Fibroblast of lung (primary cell): Measurements from ENCODE around the gene OS9. TPM values are rescaled to one million over a fixed set of nuclear protein-coding genes. Genes with fewer than 3 reads are reported as not detected.

ENCODE experiments used
- DNase-seq, 2 donors: peaks; one replicate each; pipeline versions ENCODE4 v3.0.0 to v3.0.0-alpha.2; 2010; ENCODE audit warnings: low read depth in 2 of 2
- H2AFZ ChIP-seq: 2 replicates; pipeline ENCODE4 v1.5.1; 2012; ENCODE audit warnings: low read length, control low read depth, inconsistent platforms
- H3K27ac ChIP-seq: 2 replicates; pipeline ENCODE4 v1.5.1; 2011; ENCODE audit warnings: low read length, control low read depth; ENCODE audit not compliant: insufficient read depth
- H3K27me3 ChIP-seq: 2 replicates; pipeline ENCODE4 v1.5.1; 2011; ENCODE audit warnings: mild to moderate bottlenecking, low read length; ENCODE audit not compliant: control insufficient read depth, insufficient read depth
- H3K36me3 ChIP-seq: 2 replicates; pipeline ENCODE4 v1.5.1; 2011; ENCODE audit warnings: low read length; ENCODE audit not compliant: control insufficient read depth, insufficient read depth
- H3K4me1 ChIP-seq: 2 replicates; pipeline ENCODE4 v1.5.1; 2011; ENCODE audit warnings: low read length; ENCODE audit not compliant: control insufficient read depth, insufficient read depth; ENCODE audit errors: extremely low read depth
- H3K4me2 ChIP-seq: 2 replicates; pipeline ENCODE4 v1.5.1; 2011; ENCODE audit warnings: low read length, control low read depth; ENCODE audit not compliant: insufficient read depth; ENCODE audit errors: extremely low read depth
- H3K4me3 ChIP-seq, 4 experiments: fragments of 200-600 bp in 1 of 4; sonication (generic) in 1 of 4; replicated peaks in 1 of 4; 2 replicates each; pipeline ENCODE4 v1.5.1; 2011 to 2016; ENCODE audit warnings: low read length in 4 of 4, low read depth in 3 of 4, mild to moderate bottlenecking in 3 of 4, control low read depth in 2 of 4, inconsistent platforms in 1 of 4, mixed read lengths in 1 of 4; ENCODE audit not compliant: insufficient read depth in 1 of 4; ENCODE audit errors: control extremely low read depth in 1 of 4
- H3K79me2 ChIP-seq: 2 replicates; pipeline ENCODE4 v1.5.1; 2012; ENCODE audit warnings: mild to moderate bottlenecking, low read length, inconsistent platforms; ENCODE audit not compliant: control insufficient read depth, insufficient read depth
- H3K9ac ChIP-seq: 2 replicates; pipeline ENCODE4 v1.5.1; 2011; ENCODE audit warnings: mild to moderate bottlenecking, low read length, control low read depth; ENCODE audit not compliant: insufficient read depth
- H3K9me3 ChIP-seq: 2 replicates; pipeline ENCODE4 v1.5.1; 2012; ENCODE audit warnings: low read depth, low read length; ENCODE audit not compliant: control insufficient read depth, insufficient read depth
- H4K20me1 ChIP-seq: 2 replicates; pipeline ENCODE4 v1.5.1; 2011; ENCODE audit warnings: low read length; ENCODE audit not compliant: control insufficient read depth, insufficient read depth; ENCODE audit errors: extremely low read depth
- EZH2 ChIP-seq: IDR thresholded peaks from 2 replicates; pipeline ENCODE4 v1.5.1; 2012; ENCODE audit warnings: low read length, control low read depth, mild to moderate bottlenecking; ENCODE audit errors: missing control alignments
- polyA plus RNA-seq, 2 donors: library from polyadenylated mRNA; depleted of rRNA in 1 of 2; stranded (reverse) in 1 of 2; unstranded in 1 of 2; fragments of >200 nt; gene quantifications; 2 replicates each; pipeline ENCODE4 v1.2.1, GENCODE V29; 2011 to 2012; ENCODE audit warnings: missing spikeins in 1 of 2
- total RNA-seq: library from RNA; depleted of rRNA; stranded (reverse); fragments of >200 nt; gene quantifications from 2 replicates; pipeline ENCODE4 v1.2.1, GENCODE V29; 2014
- TF ChIP-seq, protein P1 (sequence below), 2 donors: IDR thresholded peaks in 1 of 2; conservative IDR thresholded peaks in 1 of 2; 1 replicate in 1 of 2; 2 replicates in 1 of 2; pipeline ENCODE4 v1.5.1; 2011 to 2012; ENCODE audit warnings: low read length in 2 of 2, control low read depth in 1 of 2, inconsistent platforms in 1 of 2, low read depth in 1 of 2, mild to moderate bottlenecking in 1 of 2

The OS9 gene
- total and polyA plus RNA-seq, 2 donors (not counting 1 experiment from before 2014, with no cell fraction given), result 170 to 316 TPM

- Histone ChIP-seq H3K36me3 (no peaks in the 10 kb centered on the region), H3K4me1 (peaks cover 3% of the 10 kb centered on the region), H3K27me3 (peaks cover 54% of the 10 kb centered on the region), H3K9me3 (no peaks in the 10 kb centered on the region), H3K27ac (no peak overlapping the region), H4K20me1 (no peaks in the 10 kb centered on the region), H3K4me2 (no peak overlapping the region), H3K79me2 (no peaks in the 10 kb centered on the region), H3K9ac (no peak overlapping the region), H3K4me3 (no peak overlapping the region), H2AFZ (no peak overlapping the region)
- DNase-seq, result no peak
- no peak for TF ChIP-seq EZH2
- TF ChIP-seq, protein P1, sequence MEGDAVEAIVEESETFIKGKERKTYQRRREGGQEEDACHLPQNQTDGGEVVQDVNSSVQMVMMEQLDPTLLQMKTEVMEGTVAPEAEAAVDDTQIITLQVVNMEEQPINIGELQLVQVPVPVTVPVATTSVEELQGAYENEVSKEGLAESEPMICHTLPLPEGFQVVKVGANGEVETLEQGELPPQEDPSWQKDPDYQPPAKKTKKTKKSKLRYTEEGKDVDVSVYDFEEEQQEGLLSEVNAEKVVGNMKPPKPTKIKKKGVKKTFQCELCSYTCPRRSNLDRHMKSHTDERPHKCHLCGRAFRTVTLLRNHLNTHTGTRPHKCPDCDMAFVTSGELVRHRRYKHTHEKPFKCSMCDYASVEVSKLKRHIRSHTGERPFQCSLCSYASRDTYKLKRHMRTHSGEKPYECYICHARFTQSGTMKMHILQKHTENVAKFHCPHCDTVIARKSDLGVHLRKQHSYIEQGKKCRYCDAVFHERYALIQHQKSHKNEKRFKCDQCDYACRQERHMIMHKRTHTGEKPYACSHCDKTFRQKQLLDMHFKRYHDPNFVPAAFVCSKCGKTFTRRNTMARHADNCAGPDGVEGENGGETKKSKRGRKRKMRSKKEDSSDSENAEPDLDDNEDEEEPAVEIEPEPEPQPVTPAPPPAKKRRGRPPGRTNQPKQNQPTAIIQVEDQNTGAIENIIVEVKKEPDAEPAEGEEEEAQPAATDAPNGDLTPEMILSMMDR (conservative IDR thresholded peaks at IDR 0.05 in 1 of 2, IDR thresholded peaks at IDR 0.05 in 1 of 2; ENCODE audit: low read depth in 1 of 2, low read length in 2 of 2), result no peak
These were observed 40.0 kb downstream of the OS9 start for GRCh38 chr12:57733928-57734327.

DNA sequence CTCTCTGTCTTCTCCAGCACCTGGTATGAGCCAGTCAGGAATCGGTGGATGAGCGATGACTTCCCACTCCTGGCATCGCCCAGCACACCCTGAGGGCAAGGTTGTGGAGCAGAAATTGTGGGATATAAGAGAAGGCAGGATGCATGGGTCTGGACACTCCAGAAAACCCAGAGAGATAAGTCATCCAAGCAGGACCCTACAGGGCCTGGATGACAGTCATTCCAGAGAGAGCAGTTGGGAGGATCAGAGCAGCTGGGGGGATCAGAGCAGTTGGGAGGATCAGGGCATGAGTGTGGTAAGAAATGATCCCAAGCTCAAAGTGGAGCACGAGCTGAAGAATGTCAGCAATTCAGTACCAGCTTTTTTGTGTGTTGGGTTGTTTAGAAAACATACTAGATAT lies 40.7 kb downstream of the OS9 start:
- Histone ChIP-seq H3K4me2 (no peak overlapping the region), H3K4me3 (no peak overlapping the region), H3K36me3 (no peaks in the 10 kb centered on the region), H3K9ac (no peak overlapping the region), H3K27ac (no peak overlapping the region), H4K20me1 (no peaks in the 10 kb centered on the region), H2AFZ (no peak overlapping the region), H3K79me2 (no peaks in the 10 kb centered on the region), H3K4me1 (peaks cover 3% of the 10 kb centered on the region), H3K9me3 (no peaks in the 10 kb centered on the region), H3K27me3 (peaks cover 61% of the 10 kb centered on the region)
- DNase-seq, result no peak
- TF ChIP-seq, protein P1 (conservative IDR thresholded peaks at IDR 0.05 in 1 of 2, IDR thresholded peaks at IDR 0.05 in 1 of 2; ENCODE audit: low read depth in 1 of 2, low read length in 2 of 2), result no peak
- peak; percentile 37 for TF ChIP-seq EZH2

DNA sequence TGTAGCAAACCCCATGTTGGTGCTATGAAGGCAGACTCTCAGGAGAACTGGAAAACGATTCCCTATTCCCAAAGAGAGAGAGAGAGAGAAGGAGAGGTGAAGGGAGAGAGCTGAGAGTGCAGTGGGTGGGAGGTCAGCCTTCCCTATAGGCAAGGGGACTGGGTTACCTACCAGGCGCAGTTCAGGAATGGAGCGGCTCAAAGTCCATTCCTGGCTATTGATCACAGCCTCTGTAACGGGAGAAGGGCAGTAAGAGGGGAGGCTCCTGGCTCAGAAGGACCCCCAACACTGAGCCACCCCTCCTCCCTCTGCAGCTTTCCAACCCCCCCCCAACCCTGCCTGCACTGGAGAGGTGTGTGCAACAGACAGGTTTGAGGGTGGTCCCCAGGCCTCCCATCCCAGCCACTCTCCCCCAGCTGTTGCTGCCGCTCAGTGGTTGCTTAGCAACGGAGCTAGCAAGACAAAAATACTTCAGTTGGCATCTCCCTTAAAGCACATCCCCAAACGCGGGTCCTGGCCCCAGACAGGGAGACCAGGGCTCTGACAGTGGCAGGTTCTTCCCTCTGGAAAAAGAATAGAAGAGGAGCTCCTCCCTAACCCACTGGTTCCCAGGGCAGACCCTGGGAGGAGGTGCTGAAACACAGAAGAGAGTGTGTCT lies 41.4 kb downstream of the OS9 start:
- H3K27me3 ChIP-seq, result peaks cover 68% of the 10 kb centered on the region
- no peak overlapping the region for H3K4me2 ChIP-seq
- H3K4me3 ChIP-seq, result no peak overlapping the region
- no peaks in the 10 kb centered on the region for H3K9me3 ChIP-seq
- peaks cover 3% of the 10 kb centered on the region for H3K4me1 ChIP-seq
- H2AFZ ChIP-seq, result no peak overlapping the region
- TF ChIP-seq, protein P1 (conservative IDR thresholded peaks at IDR 0.05 in 1 of 2, IDR thresholded peaks at IDR 0.05 in 1 of 2; ENCODE audit: low read depth in 1 of 2, low read length in 2 of 2), result no peak
- no peak for TF ChIP-seq EZH2
- DNase-seq, result no peak
- no peak overlapping the region for H3K27ac ChIP-seq
- H3K9ac ChIP-seq, result no peak overlapping the region
- no peaks in the 10 kb centered on the region for H3K36me3 ChIP-seq
- no peaks in the 10 kb centered on the region for H3K79me2 ChIP-seq
- H4K20me1 ChIP-seq, result no peaks in the 10 kb centered on the region
